CD14-positive monocyte (primary cell): ENCODE results near the gene PLEKHA8. TPM values are rescaled to one million over a fixed set of nuclear protein-coding genes. Genes with fewer than 3 reads are reported as not detected.
A peak's percentile ranks its signal among the peaks of the same experiment; 100 is the strongest.

Experiments
- DNase-seq, 3 donors: peaks; one replicate each; pipeline ENCODE4 v3.0.0-alpha.2; 2011 to 2022
- H2AFZ ChIP-seq: 2 replicates; pipeline ENCODE4 v1.6.0; 2012; ENCODE audit warnings: mild to moderate bottlenecking, low read depth, low read length, inconsistent platforms; ENCODE audit not compliant: insufficient read depth, poor library complexity, severe bottlenecking
- H3K27ac ChIP-seq, 2 donors: 1 replicate in 1 of 2; 2 replicates in 1 of 2; pipeline ENCODE4 v1.5.1; 2012 to 2013; ENCODE audit warnings: low read length in 2 of 2, control low read depth in 1 of 2, inconsistent platforms in 1 of 2, low read depth in 1 of 2, mild to moderate bottlenecking in 1 of 2
- H3K27me3 ChIP-seq, 2 donors: one replicate each; pipeline versions ENCODE4 v1.6.0 to v1.6.1; 2011 to 2013; ENCODE audit warnings: low read length in 2 of 2; ENCODE audit not compliant: control insufficient read depth in 2 of 2, insufficient read depth in 2 of 2
- H3K36me3 ChIP-seq, 2 donors: replicated peaks in 1 of 2; 1 replicate in 1 of 2; 2 replicates in 1 of 2; pipeline versions ENCODE4 v1.5.1 to v1.6.1; 2012 to 2013; ENCODE audit warnings: low read length in 2 of 2, control low read depth in 1 of 2, inconsistent platforms in 1 of 2, mild to moderate bottlenecking in 1 of 2; ENCODE audit not compliant: insufficient read depth in 2 of 2, control insufficient read depth in 1 of 2
- H3K4me1 ChIP-seq, 2 donors: 1 replicate in 1 of 2; 2 replicates in 1 of 2; pipeline versions ENCODE4 v1.5.1 to v1.6.1; 2012 to 2013; ENCODE audit warnings: low read length in 2 of 2, control low read depth in 1 of 2, inconsistent platforms in 1 of 2, mild to moderate bottlenecking in 1 of 2, moderate library complexity in 1 of 2; ENCODE audit not compliant: insufficient read depth in 2 of 2, control insufficient read depth in 1 of 2
- H3K4me2 ChIP-seq: replicated peaks from 2 replicates; pipeline ENCODE3; 2012; ENCODE audit warnings: low read length, moderate library complexity, mild to moderate bottlenecking; ENCODE audit not compliant: poor library complexity, severe bottlenecking; ENCODE audit errors: extremely low read depth
- H3K4me3 ChIP-seq, 3 experiments: fragments of 200-600 bp in 1 of 3; sonication (generic) in 1 of 3; replicated peaks in 1 of 3; 1 replicate in 2 of 3; 2 replicates in 1 of 3; pipeline ENCODE4 v1.5.1; 2011 to 2013; ENCODE audit warnings: low read length in 3 of 3, mild to moderate bottlenecking in 3 of 3, control low read depth in 2 of 3, low read depth in 2 of 3, inconsistent platforms in 1 of 3, moderate library complexity in 1 of 3
- H3K79me2 ChIP-seq: 2 replicates; pipeline ENCODE4 v1.6.0; 2012; ENCODE audit warnings: mild to moderate bottlenecking, control low read depth, inconsistent platforms, low read length, moderate library complexity; ENCODE audit not compliant: insufficient read depth
- H3K9ac ChIP-seq: 2 replicates; pipeline ENCODE4 v1.6.0; 2017; ENCODE audit warnings: low read length, mild to moderate bottlenecking; ENCODE audit not compliant: insufficient read depth, poor library complexity, severe bottlenecking
- H3K9me3 ChIP-seq, 2 donors: replicated peaks in 1 of 2; 1 replicate in 1 of 2; 2 replicates in 1 of 2; pipeline versions ENCODE4 v1.5.1 to v1.6.1; 2012 to 2013; ENCODE audit warnings: low read length in 2 of 2, control low read depth in 1 of 2; ENCODE audit not compliant: control insufficient read depth in 1 of 2, insufficient read depth in 1 of 2
- H4K20me1 ChIP-seq: 2 replicates; pipeline ENCODE4 v1.6.0; 2012; ENCODE audit warnings: mild to moderate bottlenecking, low read length, control low read depth, moderate library complexity; ENCODE audit not compliant: insufficient read depth
- H3K27ac Mint-ChIP-seq, 7 donors: one replicate each; pipeline ENCODE4 v1.8.0; 2020; ENCODE audit warnings: mild to moderate bottlenecking in 7 of 7, mixed read lengths in 7 of 7, moderate library complexity in 6 of 7, inconsistent platforms in 2 of 7
- H3K27me3 Mint-ChIP-seq, 3 donors: one replicate each; pipeline ENCODE4 v1.8.0; 2021 to 2022; ENCODE audit warnings: low read depth in 3 of 3, mild to moderate bottlenecking in 3 of 3, mixed read lengths in 3 of 3, moderate library complexity in 3 of 3, inconsistent platforms in 1 of 3
- H3K36me3 Mint-ChIP-seq, 2 donors: one replicate each; pipeline ENCODE4 v1.8.0; 2020; ENCODE audit warnings: mixed read lengths in 2 of 2, inconsistent platforms in 1 of 2, mild to moderate bottlenecking in 1 of 2
- H3K4me1 Mint-ChIP-seq: one replicate; pipeline ENCODE4 v1.8.0; 2020; ENCODE audit warnings: mild to moderate bottlenecking, mixed read lengths
- H3K4me3 Mint-ChIP-seq, 2 donors: one replicate each; pipeline ENCODE4 v1.8.0; 2020; ENCODE audit warnings: mild to moderate bottlenecking in 2 of 2, mixed read lengths in 2 of 2, moderate library complexity in 1 of 2
- H3K9me3 Mint-ChIP-seq, 7 donors: one replicate each; pipeline ENCODE4 v1.8.0; 2020 to 2022; ENCODE audit warnings: mixed read lengths in 7 of 7, mild to moderate bottlenecking in 6 of 7, moderate library complexity in 6 of 7, inconsistent platforms in 2 of 7
- WGBS: methylation state at CpG from one replicate; pipeline ENCODE4 v1.1.5; 2013; ENCODE audit warnings: missing lambda C conversion rate; ENCODE audit not compliant: insufficient coverage; 5-methylcytosine and 5-hydroxymethylcytosine counted together
- intact Hi-C, 2 donors: fragments of 100-400 bp; cut with micrococcal nuclease; formaldehyde crosslinking; loops; one replicate each; pipeline versions ENCODE4 v1.15.0 to v1.15.1; 2023
- polyA plus RNA-seq, 3 donors: library from polyadenylated mRNA; depleted of rRNA in 1 of 3; unstranded in 2 of 3; stranded (reverse) in 1 of 3; fragments of 300-500 nt in 2 of 3; fragments of >200 nt in 1 of 3; fragmentation: Illumina TruSeq in 2 of 3; gene quantifications; 1 replicate in 2 of 3; 2 replicates in 1 of 3; pipeline ENCODE4 v1.2.3, GENCODE V29; 2012 to 2021
- TF ChIP-seq, protein P1 (sequence below): fragments of 200-600 bp; IDR thresholded peaks from one replicate; pipeline ENCODE4 v1.8.0; 2022; ENCODE audit warnings: antibody characterized with exemption, mild to moderate bottlenecking

The PLEKHA8 gene
- polyA plus RNA-seq, 3 donors, result 2.4 to 2.7 (median 2.6) TPM

DNA sequence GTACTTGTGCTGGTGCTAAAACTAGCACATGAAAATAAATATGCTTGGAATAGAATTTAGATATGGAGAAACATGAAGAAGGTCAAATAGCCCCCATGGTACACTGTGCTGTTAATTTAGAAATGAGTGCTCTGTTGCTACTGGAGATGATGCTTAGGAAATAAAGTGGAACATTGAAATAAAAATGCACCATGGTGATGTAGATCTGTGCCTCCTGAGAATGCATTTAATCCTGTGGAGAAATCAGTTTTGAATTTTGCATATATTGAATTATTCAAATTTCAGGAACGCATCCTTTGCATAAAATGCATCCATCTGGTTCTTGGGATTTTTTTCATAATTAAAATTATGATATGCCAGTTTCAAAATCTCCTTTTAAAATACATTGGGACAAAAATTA is 44.5 kb downstream of the PLEKHA8 start:
- Mint-ChIP-seq H3K4me1 (no peaks in the 10 kb centered on the region), H3K36me3 (peaks cover 9 to 17% of the 10 kb centered on the region in 2 donors)
- intact Hi-C loops, result no loop called here

DNA sequence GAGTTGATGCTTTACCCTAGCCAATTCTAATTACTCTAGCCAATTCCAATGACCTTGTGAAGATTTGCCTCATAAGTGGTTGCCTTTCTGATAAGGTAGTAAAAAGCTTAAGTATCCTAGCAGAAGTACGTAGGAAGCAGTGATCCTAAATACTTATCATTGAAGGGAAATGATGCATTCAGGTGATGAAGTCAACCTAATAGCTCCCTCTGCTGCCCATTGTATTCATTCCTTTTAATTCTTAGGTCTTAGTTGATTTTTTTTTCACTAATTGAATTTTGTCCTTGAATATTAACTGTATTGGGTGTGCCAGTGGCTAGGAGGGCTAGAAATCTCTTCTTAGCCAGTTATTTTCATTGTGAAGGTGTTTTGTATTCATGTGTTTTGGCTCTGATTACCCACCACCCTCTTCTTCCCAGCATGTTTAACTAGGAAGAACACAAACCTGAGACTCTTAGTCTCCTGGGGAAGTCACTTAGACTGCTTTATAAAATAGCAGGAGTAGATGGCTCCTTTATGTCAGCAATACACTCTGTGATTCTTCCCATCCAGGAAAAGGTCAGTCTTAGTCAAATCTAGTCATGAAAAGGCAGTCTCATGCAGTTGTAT is 46.3 kb downstream of the PLEKHA8 start:
- peaks cover 2 to 17% of the 10 kb centered on the region in 2 donors for H3K36me3 ChIP-seq
- H3K27ac ChIP-seq, result no peak overlapping the region
- Mint-ChIP-seq H3K27me3 (no peaks in the 10 kb centered on the region), H3K36me3 (peaks cover 14 to 16% of the 10 kb centered on the region in 2 donors), H3K27ac (no peak overlapping the region), H3K4me3 (no peak overlapping the region), H3K4me1 (no peaks in the 10 kb centered on the region), H3K9me3 (no peaks in the 10 kb centered on the region)
- H3K4me3 ChIP-seq, result no peak overlapping the region
- no peaks in the 10 kb centered on the region for H4K20me1 ChIP-seq
- H2AFZ ChIP-seq, result no peak overlapping the region
- DNase-seq, result peak in 2 of 3 donors; percentile 10
- H3K4me1 ChIP-seq, result no peaks in the 10 kb centered on the region
- H3K9me3 ChIP-seq, result no peaks in the 10 kb centered on the region
- H3K4me2 ChIP-seq, result no peak overlapping the region
- intact Hi-C loops, result no loop called here
- H3K9ac ChIP-seq, result no peak overlapping the region
- no peaks in the 10 kb centered on the region for H3K79me2 ChIP-seq
- H3K27me3 ChIP-seq, result no peaks in the 10 kb centered on the region
- WGBS, result no CpG with 5 or more reads among the region's 1 CpG
- TF ChIP-seq, protein P1, sequence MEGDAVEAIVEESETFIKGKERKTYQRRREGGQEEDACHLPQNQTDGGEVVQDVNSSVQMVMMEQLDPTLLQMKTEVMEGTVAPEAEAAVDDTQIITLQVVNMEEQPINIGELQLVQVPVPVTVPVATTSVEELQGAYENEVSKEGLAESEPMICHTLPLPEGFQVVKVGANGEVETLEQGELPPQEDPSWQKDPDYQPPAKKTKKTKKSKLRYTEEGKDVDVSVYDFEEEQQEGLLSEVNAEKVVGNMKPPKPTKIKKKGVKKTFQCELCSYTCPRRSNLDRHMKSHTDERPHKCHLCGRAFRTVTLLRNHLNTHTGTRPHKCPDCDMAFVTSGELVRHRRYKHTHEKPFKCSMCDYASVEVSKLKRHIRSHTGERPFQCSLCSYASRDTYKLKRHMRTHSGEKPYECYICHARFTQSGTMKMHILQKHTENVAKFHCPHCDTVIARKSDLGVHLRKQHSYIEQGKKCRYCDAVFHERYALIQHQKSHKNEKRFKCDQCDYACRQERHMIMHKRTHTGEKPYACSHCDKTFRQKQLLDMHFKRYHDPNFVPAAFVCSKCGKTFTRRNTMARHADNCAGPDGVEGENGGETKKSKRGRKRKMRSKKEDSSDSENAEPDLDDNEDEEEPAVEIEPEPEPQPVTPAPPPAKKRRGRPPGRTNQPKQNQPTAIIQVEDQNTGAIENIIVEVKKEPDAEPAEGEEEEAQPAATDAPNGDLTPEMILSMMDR, result peak; percentile 39

More for the DNA sequence above, 44.5 kb downstream of the PLEKHA8 start:
- no peak overlapping the region for H3K4me3 Mint-ChIP-seq
- H3K27me3 Mint-ChIP-seq, result peaks cover 0 to under 1% (median 0%) of the 10 kb centered on the region in 3 donors
- H3K27ac Mint-ChIP-seq, result no peak overlapping the region
- TF ChIP-seq, protein P1, result no peak
- no peak overlapping the region for H3K9ac ChIP-seq
- H3K4me1 ChIP-seq, result no peaks in the 10 kb centered on the region
- WGBS, result no CpG with 5 or more reads among the region's 1 CpG
- H3K27me3 ChIP-seq, result no peaks in the 10 kb centered on the region
- no peak overlapping the region for H3K27ac ChIP-seq
- no peaks in the 10 kb centered on the region for H3K9me3 Mint-ChIP-seq
- no peaks in the 10 kb centered on the region for H3K79me2 ChIP-seq
- H3K36me3 ChIP-seq, result peaks cover 2 to 4% of the 10 kb centered on the region in 2 donors
- H3K4me2 ChIP-seq, result no peak overlapping the region
- no peak for DNase-seq
- H2AFZ ChIP-seq, result no peak overlapping the region
- no peaks in the 10 kb centered on the region for H3K9me3 ChIP-seq
- no peaks in the 10 kb centered on the region for H4K20me1 ChIP-seq
- no peak overlapping the region for H3K4me3 ChIP-seq
